GM18861 (cell line): ENCODE measurements around the gene RNASE13.
"Not testable (repeated sequence)": the region's sequence is repeated elsewhere in the genome, so short reads cannot be mapped to it uniquely, and the experiment has no call there.

Experiments used
- ATAC-seq: cut with Tn5 transposase; IDR thresholded peaks from one replicate; pipeline ENCODE4 v1.9.1; 2021; ENCODE audit not compliant: unreplicated experiment

RNASE13 gene

GRCh38 chr14:20996521-20996920, 38.1 kb downstream of the RNASE13 start:
- no peak for ATAC-seq

DNA sequence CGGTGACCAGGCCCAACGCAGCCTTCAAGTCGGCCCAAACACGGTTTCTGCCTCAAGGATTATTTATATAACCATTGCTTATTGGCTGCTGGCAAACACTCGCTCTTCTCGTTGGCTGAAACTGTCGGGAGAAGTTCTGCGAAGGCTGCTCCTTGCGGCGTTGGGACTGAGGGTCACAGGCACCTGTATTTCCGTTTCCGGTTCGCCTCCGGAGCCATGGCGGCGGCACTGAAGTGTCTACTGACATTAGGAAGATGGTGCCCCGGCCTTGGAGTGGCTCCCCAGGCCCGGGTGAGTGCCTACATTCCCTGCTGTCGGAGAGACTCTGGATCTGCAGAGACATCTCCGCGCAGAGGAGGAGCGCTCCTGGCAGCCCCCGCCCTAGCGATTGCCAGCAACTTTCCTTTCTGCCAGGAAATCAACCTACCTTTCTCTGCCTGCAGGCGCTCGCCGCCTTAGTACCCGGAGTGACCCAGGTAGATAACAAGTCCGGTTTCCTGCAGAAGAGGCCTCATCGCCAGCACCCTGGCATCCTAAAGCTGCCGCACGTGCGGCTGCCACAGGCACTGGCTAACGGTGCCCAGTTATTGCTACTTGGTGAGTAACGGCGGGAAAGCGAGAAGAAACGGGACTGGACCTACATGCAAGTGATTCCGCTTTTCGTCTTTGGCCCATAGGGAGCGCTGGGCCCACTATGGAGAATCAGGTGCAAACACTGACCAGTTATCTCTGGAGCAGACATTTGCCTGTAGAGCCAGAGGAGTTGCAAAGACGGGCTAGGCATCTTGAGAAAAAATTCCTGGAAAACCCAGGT, 44.6 kb downstream of the RNASE13 start, which contains the start of gene METTL17:
Gene METTL17 (plus strand): TSS at position 194 of the 814 bp plus-strand sequence. CDS start 23 bp downstream, at position 217.
- peak; percentile 94 for ATAC-seq

GRCh38 chr14:20989471-20989786, 45.2 kb downstream of the RNASE13 start:
- no peak for ATAC-seq

GRCh38 chr14:20988717-20989470, 45.7 kb downstream of the RNASE13 start:
- no peak for ATAC-seq

DNA sequence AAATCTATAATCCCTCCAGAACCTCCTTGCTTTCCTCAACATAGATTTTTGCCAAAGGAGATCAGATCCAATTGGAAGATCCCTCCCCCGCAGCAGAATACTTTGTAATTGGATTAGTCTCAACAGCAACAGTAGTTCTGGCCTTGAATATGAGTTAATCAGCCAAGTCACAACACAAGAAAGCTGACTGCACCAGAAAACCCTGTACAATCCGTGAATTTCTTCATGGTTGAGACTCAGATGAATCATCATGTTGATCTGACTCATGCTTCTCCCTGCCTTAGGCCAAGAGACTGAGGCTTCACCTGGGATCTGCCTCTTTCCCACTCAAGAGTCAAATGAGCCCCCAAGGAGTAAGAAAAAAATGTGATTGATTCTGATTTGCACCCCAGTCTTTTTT, 47.8 kb downstream of the RNASE13 start:
- ATAC-seq = no peak

DNA sequence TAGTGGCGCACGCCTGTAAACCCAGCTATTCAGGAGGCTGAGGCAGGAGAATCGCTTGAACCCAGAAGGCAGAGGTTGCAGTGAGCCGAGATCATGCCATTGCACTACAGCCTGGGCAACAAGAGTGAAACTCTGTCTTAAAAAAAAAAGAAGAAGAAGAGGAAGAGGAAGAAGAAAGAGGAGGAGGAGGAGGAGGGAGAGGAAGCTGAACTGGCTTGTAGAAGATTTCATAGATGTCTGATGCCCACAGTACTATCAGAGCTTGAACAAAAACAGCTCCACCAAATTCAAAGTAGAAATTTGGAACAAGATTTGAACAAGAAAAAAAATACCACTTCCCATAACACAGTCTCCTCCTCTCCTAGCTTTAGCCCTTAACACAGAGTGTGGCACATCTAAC, 49.0 kb downstream of the RNASE13 start:
- ATAC-seq = not testable (repeated sequence)
